Measurements from ENCODE around the gene PHKA1. TPM values are rescaled to one million over a fixed set of nuclear protein-coding genes. Genes with fewer than 3 reads are reported as not detected.
A peak's percentile ranks its signal among the peaks of the same experiment; 100 is the strongest.

PHKA1 gene
- total and polyA plus RNA-seq, 2 donors (not counting 3 experiments of a cell fraction or from before 2014, with no cell fraction given) = 3.3 to 5.5 TPM

GRCh38 chrX:72644946-72645345 is 69.2 kb downstream of the PHKA1 start:
- Histone ChIP-seq H4K20me1 (replicated peaks; ENCODE audit: control insufficient read depth, extremely low read depth, insufficient read depth, low read length) (no peaks in the 10 kb centered on the region), H3K27ac (ENCODE audit: insufficient read depth, low read depth, low read length) (no peak overlapping the region), H3K4me2 (ENCODE audit: insufficient read depth, low read length) (no peak overlapping the region), H3K9me3 (replicated peaks; ENCODE audit: control insufficient read depth, insufficient read depth, low read length) (no peaks in the 10 kb centered on the region), H3K9me1 (replicated peaks; ENCODE audit: control insufficient read depth, extremely low read depth, insufficient read depth, low read length) (no peaks in the 10 kb centered on the region), H2AFZ (ENCODE audit: low read depth, low read length) (no peak overlapping the region), H3K36me3 (ENCODE audit: control insufficient read depth in 2 of 2, extremely low read depth in 1 of 2, insufficient read depth in 2 of 2, low read length in 2 of 2) (no peaks in the 10 kb centered on the region), H3K79me2 (ENCODE audit: control insufficient read depth, insufficient read depth, low read length) (no peaks in the 10 kb centered on the region), H3K4me3 (replicated peaks in 1 of 3; ENCODE audit: insufficient read depth in 1 of 3, low read depth in 1 of 3, low read length in 3 of 3) (no peak overlapping the region), H3K27me3 (ENCODE audit: control insufficient read depth in 2 of 2, insufficient read depth in 2 of 2, low read length in 2 of 2) (no peaks in the 10 kb centered on the region), H3K4me1 (ENCODE audit: control insufficient read depth, extremely low read depth, insufficient read depth, low read length) (no peaks in the 10 kb centered on the region), H3K9ac (replicated peaks; ENCODE audit: extremely low read depth, insufficient read depth, low read length) (no peak overlapping the region)
- peak; percentile 4 for DNase-seq (ENCODE audit: low read depth, low spot score)
- dilution Hi-C loops (cut with MboI; ENCODE audit: extremely low pct_ligation_motif_present, low sequenced_read_pairs) = no loop called here
- CTCF ChIA-PET = no interaction called here
- peak; percentile 57 for FAIRE-seq
- no TSS peak for BruUV-seq (replicated peaks)
- POLR2A ChIA-PET = no interaction called here
- TF ChIP-seq JUN (IDR thresholded peaks at IDR 0.05; ENCODE audit: borderline replicate concordance, insufficient read depth, insufficient read length, low read depth) (no peak), EZH2 (IDR thresholded peaks at IDR 0.05; ENCODE audit: borderline replicate concordance, low read depth, low read length, severe bottlenecking) (no peak), POLR2AphosphoS5 (IDR thresholded peaks at IDR 0.05; ENCODE audit: insufficient read depth, low read depth, low read length) (no peak), MYC (IDR thresholded peaks at IDR 0.05; ENCODE audit: low read depth, low read length) (no peak), FOS (IDR thresholded peaks at IDR 0.05; ENCODE audit: borderline replicate concordance, insufficient read depth, low read length) (no peak), CTCF (IDR thresholded peaks at IDR 0.05; ENCODE audit: extremely low read depth in 1 of 2, insufficient read depth in 1 of 2, low read depth in 1 of 2, low read length in 2 of 2) (no peak), MAX (IDR thresholded peaks at IDR 0.05; ENCODE audit: insufficient read depth, insufficient read length) (no peak), GATA2 (IDR thresholded peaks at IDR 0.05; ENCODE audit: insufficient read depth, insufficient read length, low read depth, low read length) (no peak), POLR2A (IDR thresholded peaks at IDR 0.05; ENCODE audit: low read depth, low read length) (no peak)
- intact Hi-C loops (cut with micrococcal nuclease) = no loop called here

All from endothelial cell of umbilical vein (primary cell).